Karpas-422 (cell line): ENCODE data around the gene ABL2. TPM values are rescaled to one million over a fixed set of nuclear protein-coding genes. Genes with fewer than 3 reads are reported as not detected.
"Not testable (repeated sequence)": the region's sequence is repeated elsewhere in the genome, so short reads cannot be mapped to it uniquely, and the experiment has no call there.

Source experiments
- DNase-seq: peaks from one replicate; pipeline ENCODE4 v3.0.0-alpha.2; 2015
- H2AFZ ChIP-seq: fragments of 200-600 bp; sonication (generic); 2 replicates; pipeline ENCODE4 v1.6.1; 2014; ENCODE audit warnings: antibody characterized with exemption, low read length, mixed read lengths
- H3K27ac ChIP-seq: fragments of 200-600 bp; sonication (generic); 2 replicates; pipeline ENCODE4 v1.5.1; 2014; ENCODE audit warnings: mild to moderate bottlenecking, low read length, moderate library complexity
- H3K27me3 ChIP-seq: fragments of 200-600 bp; sonication (generic); 2 replicates; pipeline ENCODE4 v1.6.1; 2014; ENCODE audit warnings: low read length, mixed read lengths
- H3K36me3 ChIP-seq: fragments of 200-600 bp; sonication (generic); 2 replicates; pipeline ENCODE4 v1.6.1; 2014; ENCODE audit warnings: low read length, mixed read lengths; ENCODE audit not compliant: insufficient read depth
- H3K4me1 ChIP-seq: fragments of 200-600 bp; sonication (generic); 2 replicates; pipeline ENCODE4 v1.6.1; 2014; ENCODE audit warnings: mild to moderate bottlenecking, low read length, mixed read lengths
- H3K4me2 ChIP-seq: fragments of 200-600 bp; sonication (generic); 2 replicates; pipeline ENCODE4 v1.6.1; 2014; ENCODE audit warnings: low read length, low read depth, mild to moderate bottlenecking; ENCODE audit not compliant: poor library complexity, severe bottlenecking
- H3K4me3 ChIP-seq: fragments of 200-600 bp; sonication (generic); 2 replicates; pipeline ENCODE4 v1.5.1; 2014; ENCODE audit warnings: mild to moderate bottlenecking, antibody characterized with exemption, low read length, mixed read lengths
- H3K79me2 ChIP-seq: fragments of 200-600 bp; sonication (generic); 2 replicates; pipeline ENCODE4 v1.6.1; 2014; ENCODE audit warnings: mild to moderate bottlenecking, low read length, mixed read lengths
- H3K9ac ChIP-seq: fragments of 200-600 bp; sonication (generic); 2 replicates; pipeline ENCODE4 v1.6.0; 2014; ENCODE audit warnings: low read length
- H3K9me2 ChIP-seq: fragments of 200-600 bp; sonication (generic), shearing (Covaris generic); replicated peaks from 2 replicates; pipeline ENCODE4 v1.6.0; 2014; ENCODE audit warnings: mild to moderate bottlenecking, low read length, moderate library complexity; ENCODE audit not compliant: insufficient read depth
- H3K9me3 ChIP-seq: fragments of 300-700, 200-600 bp; sonication (generic); 2 replicates; pipeline ENCODE4 v1.6.1; 2014; ENCODE audit warnings: low read length, mixed read lengths
- H4K20me1 ChIP-seq: fragments of 200-600 bp; sonication (generic); 2 replicates; pipeline ENCODE4 v1.6.1; 2014; ENCODE audit warnings: mild to moderate bottlenecking, antibody characterized with exemption, low read length, low read depth; ENCODE audit not compliant: insufficient read depth
- total RNA-seq: library from RNA; depleted of rRNA; stranded (reverse); fragments of >200 nt; shearing (Covaris generic); gene quantifications from 2 replicates; pipeline ENCODE4 v1.2.3, GENCODE V29; 2014; ENCODE audit warnings: low replicate concordance

The ABL2 gene
- total RNA-seq, 1 experiment from 2014 or later, result 14.3 TPM

GRCh38 chr1:179135707-179136106 is 93.8 kb downstream of the ABL2 start:
- not testable (repeated sequence) for H3K9me2 ChIP-seq, H3K36me3 ChIP-seq, H3K4me3 ChIP-seq, H4K20me1 ChIP-seq, H3K27ac ChIP-seq, DNase-seq, H3K27me3 ChIP-seq, H3K4me2 ChIP-seq, H3K9me3 ChIP-seq, H2AFZ ChIP-seq, H3K9ac ChIP-seq, H3K4me1 ChIP-seq
- peaks cover 51% of the 10 kb centered on the region for H3K79me2 ChIP-seq

- Histone ChIP-seq H3K79me2 (peaks cover 46% of the 10 kb centered on the region), H3K4me1 (peaks cover 13% of the 10 kb centered on the region)
- not testable (repeated sequence) for H4K20me1 ChIP-seq, H3K9ac ChIP-seq, H3K36me3 ChIP-seq, DNase-seq, H3K27ac ChIP-seq, H3K4me2 ChIP-seq, H3K9me2 ChIP-seq, H3K4me3 ChIP-seq, H2AFZ ChIP-seq, H3K27me3 ChIP-seq, H3K9me3 ChIP-seq
Observed at GRCh38 chr1:179135168-179135567, 94.3 kb downstream of the ABL2 start.

- H3K27me3 ChIP-seq, result no peaks in the 10 kb centered on the region
- H3K4me3 ChIP-seq, result peak overlapping the region; percentile 55; the same call in 1 of the 2 replicates
- no peaks in the 10 kb centered on the region for H3K36me3 ChIP-seq
- H3K9me3 ChIP-seq, result no peaks in the 10 kb centered on the region
- H3K4me2 ChIP-seq, result peak overlapping the region; percentile 63
- peaks cover 35% of the 10 kb centered on the region for H3K79me2 ChIP-seq
- 0 out of 2 replicates have a peak overlapping the region, but pooled peaks have one; percentile 32 for H3K27ac ChIP-seq
- H4K20me1 ChIP-seq, result no peaks in the 10 kb centered on the region
- no peaks in the 10 kb centered on the region for H3K9me2 ChIP-seq
- peak overlapping the region; percentile 2; the same call in 1 of the 2 replicates for H2AFZ ChIP-seq
- peak overlapping the region; percentile 25 for H3K9ac ChIP-seq
- H3K4me1 ChIP-seq, result peaks cover 25% of the 10 kb centered on the region
- DNase-seq, result peak; percentile 67
Observed at GRCh38 chr1:179129702-179130473, 99.6 kb downstream of the ABL2 start.

GRCh38 chr1:179128520-179128919 is 101.0 kb downstream of the ABL2 start:
- Histone ChIP-seq H3K36me3 (no peaks in the 10 kb centered on the region), H3K4me3 (no peak overlapping the region), H3K79me2 (peaks cover 31% of the 10 kb centered on the region), H4K20me1 (no peaks in the 10 kb centered on the region), H2AFZ (no peak overlapping the region), H3K9me2 (no peaks in the 10 kb centered on the region), H3K27me3 (no peaks in the 10 kb centered on the region), H3K4me2 (no peak overlapping the region), H3K9ac (no peak overlapping the region), H3K9me3 (no peaks in the 10 kb centered on the region), H3K27ac (no peak overlapping the region), H3K4me1 (peaks cover 25% of the 10 kb centered on the region)
- no peak for DNase-seq

- H3K4me3 ChIP-seq, result no peak overlapping the region
- no peak overlapping the region for H3K9ac ChIP-seq
- H3K4me2 ChIP-seq, result no peak overlapping the region
- no peaks in the 10 kb centered on the region for H4K20me1 ChIP-seq
- peaks cover 26% of the 10 kb centered on the region for H3K79me2 ChIP-seq
- H3K9me2 ChIP-seq, result no peaks in the 10 kb centered on the region
- no peak for DNase-seq
- no peak overlapping the region for H2AFZ ChIP-seq
- no peaks in the 10 kb centered on the region for H3K36me3 ChIP-seq
- H3K4me1 ChIP-seq, result peaks cover 25% of the 10 kb centered on the region
- no peaks in the 10 kb centered on the region for H3K27me3 ChIP-seq
- H3K27ac ChIP-seq, result no peak overlapping the region
- H3K9me3 ChIP-seq, result no peaks in the 10 kb centered on the region
Observed at GRCh38 chr1:179127163-179127895, 102.1 kb downstream of the ABL2 start.

GRCh38 chr1:179126338-179127060 is 103.0 kb downstream of the ABL2 start:
- no peak overlapping the region for H3K4me3 ChIP-seq
- H3K9me2 ChIP-seq, result no peaks in the 10 kb centered on the region
- H4K20me1 ChIP-seq, result no peaks in the 10 kb centered on the region
- no peak overlapping the region for H2AFZ ChIP-seq
- H3K9me3 ChIP-seq, result no peaks in the 10 kb centered on the region
- H3K9ac ChIP-seq, result no peak overlapping the region
- no peak overlapping the region for H3K27ac ChIP-seq
- peaks cover 24% of the 10 kb centered on the region for H3K79me2 ChIP-seq
- DNase-seq, result no peak
- H3K36me3 ChIP-seq, result no peaks in the 10 kb centered on the region
- H3K27me3 ChIP-seq, result no peaks in the 10 kb centered on the region
- peaks cover 24% of the 10 kb centered on the region for H3K4me1 ChIP-seq
- no peak overlapping the region for H3K4me2 ChIP-seq

GRCh38 chr1:179124873-179125272 is 104.6 kb downstream of the ABL2 start:
- no peak overlapping the region for H3K4me3 ChIP-seq
- no peaks in the 10 kb centered on the region for H3K9me2 ChIP-seq
- DNase-seq, result no peak
- H2AFZ ChIP-seq, result no peak overlapping the region
- H3K9ac ChIP-seq, result no peak overlapping the region
- H3K79me2 ChIP-seq, result peaks cover 20% of the 10 kb centered on the region
- peaks cover 17% of the 10 kb centered on the region for H3K4me1 ChIP-seq
- H3K27me3 ChIP-seq, result no peaks in the 10 kb centered on the region
- no peaks in the 10 kb centered on the region for H4K20me1 ChIP-seq
- no peak overlapping the region for H3K27ac ChIP-seq
- no peaks in the 10 kb centered on the region for H3K9me3 ChIP-seq
- H3K4me2 ChIP-seq, result no peak overlapping the region
- no peaks in the 10 kb centered on the region for H3K36me3 ChIP-seq
